Psoas muscle (tissue), 8 donors: ENCODE data around the gene TMEM150B. TPM values are rescaled to one million over a fixed set of nuclear protein-coding genes. Genes with fewer than 3 reads are reported as not detected.

Experiments
- ATAC-seq, 4 donors: fragments of 200-7000 bp; cut with Tn5 transposase; one replicate each; pipeline ENCODE4 v1.9.1; 2020; ENCODE audit warnings: moderate library complexity in 3 of 4, mild to moderate bottlenecking in 2 of 4
- DNase-seq, 2 donors: peaks; one replicate each; pipeline ENCODE4 v3.0.0-alpha.2; 2020
- H3K27ac ChIP-seq: fragments of 200-600 bp; one replicate; pipeline ENCODE4 v1.8.0; 2022
- H3K27me3 ChIP-seq, 3 donors: fragments of 200-600 bp in 1 of 3; one replicate each; pipeline versions ENCODE4 v1.6.1 to v1.8.0; 2013 to 2022; ENCODE audit warnings: low read length in 2 of 3, mild to moderate bottlenecking in 2 of 3, moderate library complexity in 1 of 3; ENCODE audit not compliant: insufficient read depth in 3 of 3
- H3K36me3 ChIP-seq, 2 donors: fragments of 200-600 bp in 1 of 2; one replicate each; pipeline versions ENCODE4 v1.6.1 to v1.8.0; 2013 to 2022; ENCODE audit warnings: low read depth in 1 of 2, mild to moderate bottlenecking in 1 of 2, moderate library complexity in 1 of 2; ENCODE audit not compliant: insufficient read depth in 1 of 2
- H3K4me1 ChIP-seq: fragments of 200-600 bp; one replicate; pipeline ENCODE4 v1.8.0; 2022
- H3K4me3 ChIP-seq: fragments of 200-600 bp; one replicate; pipeline ENCODE4 v1.8.0; 2022; ENCODE audit warnings: mild to moderate bottlenecking
- H3K9me3 ChIP-seq: fragments of 200-600 bp; one replicate; pipeline ENCODE4 v1.8.0; 2022
- WGBS, 3 donors: extraction: QIAGEN DNeasy Blood & Tissue Kit; methylation state at CpG; one replicate each; pipeline versions ENCODE4 v1.1.6 to v1.1.7; 2013; 5-methylcytosine and 5-hydroxymethylcytosine counted together
- intact Hi-C, 2 donors: fragments of 100-400 bp; cut with DNase I; formaldehyde crosslinking; loops; one replicate each; pipeline versions ENCODE4 v1.11.0 to v1.14.2; 2022
- polyA plus RNA-seq, 3 donors: library from polyadenylated mRNA; stranded (reverse); fragments of 200-250 nt; gene quantifications; one replicate each; pipeline ENCODE4 v1.2.3, GENCODE V29; 2013
- total RNA-seq, 4 donors: library from RNA; stranded (reverse); fragmentation: NEBNext Ultra II Directional in 2 of 4; extraction: Animal tissue kit (Norgen Biotek cat#: 25700) in 2 of 4; gene quantifications; one replicate each; pipeline versions ENCODE4 v1.2.1 to v1.2.4, GENCODE V29; 2021 to 2023
- TF ChIP-seq, protein P1 (sequence below): fragments of 200-600 bp; IDR thresholded peaks from one replicate; pipeline ENCODE4 v1.8.0; 2022; ENCODE audit warnings: antibody characterized with exemption
- donor health status: healthy with polysubstance abuse.
- donor health status: DM: no; HTN: no; CAD: no; lungs with moderate emphysema.
- donor health status: Bipolar disorder and iron deficiency.
- donor health status: healthy.
- donor health status: DM: yes; HTN: yes; CAD: no.
- donor health status: DM: no; HTN: no; CAD: no.
- donor health status: DM: no; HTN: no; CAD: no.
- donor health status: DM: yes; HTN: yes; CAD: no.

Gene TMEM150B
- total and polyA plus RNA-seq, 7 donors, result 0.08 to 1.1 (median 0.38) TPM

DNA sequence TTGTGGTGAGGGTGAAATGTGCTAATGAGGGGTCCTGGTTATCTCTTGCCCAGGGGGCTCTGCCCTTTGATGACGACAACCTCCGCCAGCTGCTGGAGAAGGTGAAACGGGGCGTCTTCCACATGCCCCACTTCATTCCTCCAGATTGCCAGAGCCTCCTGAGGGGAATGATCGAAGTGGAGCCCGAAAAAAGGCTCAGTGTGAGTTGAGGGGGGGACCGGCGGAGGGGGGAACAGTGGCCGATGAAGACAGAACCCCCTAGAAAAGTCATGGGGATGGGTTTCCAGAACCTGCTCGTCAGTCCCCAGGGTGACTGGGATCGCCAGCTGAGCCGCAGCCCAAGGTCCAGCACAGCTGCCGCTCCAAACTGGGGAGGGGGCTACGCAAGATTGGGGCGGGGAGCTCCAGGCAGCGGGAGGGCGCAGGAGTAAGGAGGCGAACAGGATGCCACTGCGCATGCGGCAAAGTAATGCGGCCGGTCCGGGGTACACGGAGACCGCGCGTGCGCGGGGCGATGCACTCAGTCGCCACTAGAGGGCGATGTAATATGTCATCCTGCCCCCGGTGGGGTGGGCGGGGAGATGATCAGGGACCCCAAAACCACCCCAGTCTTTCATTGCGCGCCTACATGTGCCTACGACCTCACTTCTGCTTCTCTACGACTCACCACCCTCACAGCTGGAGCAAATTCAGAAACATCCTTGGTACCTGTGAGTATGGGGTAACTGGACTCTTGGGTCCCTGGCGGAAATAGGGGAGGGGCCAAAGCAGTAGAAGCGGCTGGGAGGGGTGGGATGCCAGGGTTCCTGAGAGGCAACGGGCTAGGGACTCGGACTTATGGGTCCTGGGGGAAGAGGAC is 23.5 kb downstream of the TMEM150B start:
- DNase-seq (peak; percentile 88 to 93), ATAC-seq (peak; percentile 86 to 91 (median 90))
- peak overlapping the region; percentile 65 for H3K4me3 ChIP-seq
- H3K27me3 ChIP-seq, result no peaks in the 10 kb centered on the region
- 11 to 13% (median 12%) methylated on average over 42 of the region's 42 CpGs for WGBS, 3 donors
- H3K4me1 ChIP-seq, result no peaks in the 10 kb centered on the region
- TF ChIP-seq, protein P1, sequence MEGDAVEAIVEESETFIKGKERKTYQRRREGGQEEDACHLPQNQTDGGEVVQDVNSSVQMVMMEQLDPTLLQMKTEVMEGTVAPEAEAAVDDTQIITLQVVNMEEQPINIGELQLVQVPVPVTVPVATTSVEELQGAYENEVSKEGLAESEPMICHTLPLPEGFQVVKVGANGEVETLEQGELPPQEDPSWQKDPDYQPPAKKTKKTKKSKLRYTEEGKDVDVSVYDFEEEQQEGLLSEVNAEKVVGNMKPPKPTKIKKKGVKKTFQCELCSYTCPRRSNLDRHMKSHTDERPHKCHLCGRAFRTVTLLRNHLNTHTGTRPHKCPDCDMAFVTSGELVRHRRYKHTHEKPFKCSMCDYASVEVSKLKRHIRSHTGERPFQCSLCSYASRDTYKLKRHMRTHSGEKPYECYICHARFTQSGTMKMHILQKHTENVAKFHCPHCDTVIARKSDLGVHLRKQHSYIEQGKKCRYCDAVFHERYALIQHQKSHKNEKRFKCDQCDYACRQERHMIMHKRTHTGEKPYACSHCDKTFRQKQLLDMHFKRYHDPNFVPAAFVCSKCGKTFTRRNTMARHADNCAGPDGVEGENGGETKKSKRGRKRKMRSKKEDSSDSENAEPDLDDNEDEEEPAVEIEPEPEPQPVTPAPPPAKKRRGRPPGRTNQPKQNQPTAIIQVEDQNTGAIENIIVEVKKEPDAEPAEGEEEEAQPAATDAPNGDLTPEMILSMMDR, result peak; percentile 95
- H3K27ac ChIP-seq, result no peak overlapping the region
- H3K36me3 ChIP-seq, result no peaks in the 10 kb centered on the region
- H3K9me3 ChIP-seq, result no peaks in the 10 kb centered on the region
- intact Hi-C loops, result loop anchor here (5.0 kb wide), 4 partner anchors 36 to 156 kb away; partner anchors contain the start of genes KMT5C (in 2 of the 2) and TMEM238 (in 2 of the 2)

DNA sequence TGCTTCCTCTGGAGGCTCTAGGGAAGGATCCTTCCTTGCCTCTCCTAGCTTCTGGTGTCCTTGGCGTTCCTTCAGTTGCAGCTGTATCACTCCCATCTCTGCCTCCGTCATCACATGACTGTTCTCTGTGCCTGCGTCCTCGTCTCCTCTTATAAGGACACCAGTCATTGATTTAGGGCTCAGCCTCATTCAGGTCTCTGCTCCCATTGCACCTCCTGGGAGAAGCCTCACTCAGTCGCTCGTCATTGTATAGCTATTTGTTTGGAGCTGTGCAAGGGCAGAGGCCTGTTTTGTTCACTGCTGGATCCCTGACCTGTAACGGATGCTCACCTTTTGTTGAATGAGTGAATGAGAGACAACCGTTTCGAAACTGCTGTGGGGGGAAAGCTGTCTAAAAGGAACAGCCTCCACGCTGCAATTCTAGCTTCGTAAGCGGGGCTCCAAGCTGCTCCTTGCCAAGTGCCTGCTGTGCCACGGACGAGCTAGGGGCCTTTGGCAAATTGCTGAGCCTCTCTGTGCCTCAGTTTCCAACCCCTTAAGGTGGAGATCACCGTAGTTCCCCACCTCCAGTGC is 24.2 kb downstream of the TMEM150B start:
- no peaks in the 10 kb centered on the region for H3K36me3 ChIP-seq
- TF ChIP-seq, protein P1, result no peak
- ATAC-seq (no peak), DNase-seq (no peak)
- H3K4me3 ChIP-seq, result no peak overlapping the region
- no peaks in the 10 kb centered on the region for H3K4me1 ChIP-seq
- 61 to 74% (median 66%) methylated on average over 14 to 15 of the region's 15 CpGs for WGBS, 3 donors
- intact Hi-C loops, result loop anchor here (5.0 kb wide), 4 partner anchors 36 to 156 kb away; partner anchors contain the start of genes KMT5C (in 2 of the 2) and TMEM238 (in 2 of the 2)
- H3K27ac ChIP-seq, result no peak overlapping the region
- no peaks in the 10 kb centered on the region for H3K9me3 ChIP-seq
- H3K27me3 ChIP-seq, result no peaks in the 10 kb centered on the region

DNA sequence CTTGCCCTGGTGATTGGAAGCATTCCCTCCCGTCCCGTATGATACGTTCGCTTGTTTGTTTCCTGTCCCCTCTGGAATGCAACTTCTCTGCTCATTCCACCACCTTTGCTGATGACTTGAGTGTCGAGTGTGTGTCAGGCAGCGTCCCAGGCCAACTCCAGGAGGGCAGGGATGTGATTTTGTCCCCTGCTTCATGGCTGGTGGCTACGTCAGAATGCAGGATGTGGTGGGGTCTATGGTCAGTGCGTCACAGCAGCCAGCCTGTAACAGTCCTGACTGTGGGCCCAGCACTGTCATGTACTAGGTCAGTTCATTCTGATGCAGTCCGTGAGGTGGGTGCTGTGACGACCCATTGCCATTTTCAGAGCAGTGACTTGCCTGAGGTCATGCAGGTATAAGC is 25.1 kb downstream of the TMEM150B start:
- ATAC-seq, result no peak
- H3K36me3 ChIP-seq, result no peaks in the 10 kb centered on the region
- intact Hi-C loops, result loop anchor here (5.0 kb wide), 4 partner anchors 37 to 157 kb away; partner anchors contain the start of genes KMT5C (in 2 of the 2) and TMEM238 (in 2 of the 2)
- no peak overlapping the region for H3K27ac ChIP-seq
- 87 to 91% (median 91%) methylated on average over 10 of the region's 10 CpGs for WGBS, 3 donors
- TF ChIP-seq, protein P1, result no peak
- DNase-seq, result no peak
- no peaks in the 10 kb centered on the region for H3K9me3 ChIP-seq
- no peaks in the 10 kb centered on the region for H3K27me3 ChIP-seq
- no peak overlapping the region for H3K4me3 ChIP-seq
- no peaks in the 10 kb centered on the region for H3K4me1 ChIP-seq

DNA sequence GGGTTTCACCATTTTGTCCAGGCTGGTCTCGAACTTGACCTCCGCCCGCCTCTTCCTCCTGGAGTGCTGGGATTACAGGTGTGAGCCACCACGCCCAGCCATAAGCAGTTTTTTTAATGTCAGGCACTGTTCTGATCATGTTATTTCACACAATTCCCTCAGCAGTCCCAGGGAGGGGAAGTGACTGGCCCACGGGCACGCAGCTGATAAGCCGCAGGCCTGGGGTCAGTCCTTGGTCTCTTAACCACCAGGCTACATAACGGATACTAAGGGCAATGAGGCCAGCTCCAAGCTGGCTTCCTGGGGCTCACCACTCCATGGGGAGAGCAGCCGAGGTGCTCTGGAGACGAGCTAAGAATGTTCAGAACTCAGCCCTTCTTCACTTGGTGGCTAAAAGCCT is 27.9 kb downstream of the TMEM150B start:
- no peak for DNase-seq
- Histone ChIP-seq H3K36me3 (no peaks in the 10 kb centered on the region), H3K4me3 (no peak overlapping the region), H3K4me1 (no peaks in the 10 kb centered on the region), H3K9me3 (no peaks in the 10 kb centered on the region), H3K27me3 (no peaks in the 10 kb centered on the region), H3K27ac (no peak overlapping the region)
- no peak for ATAC-seq
- intact Hi-C loops, result no loop called here
- 89 to 93% (median 90%) methylated on average over 10 of the region's 10 CpGs for WGBS, 3 donors
- TF ChIP-seq, protein P1, result no peak
